HCT116 (cell line): ENCODE results near the gene ARSK. TPM values are rescaled to one million over a fixed set of nuclear protein-coding genes. Genes with fewer than 3 reads are reported as not detected.

ENCODE experiments used
- ATAC-seq: fragments of 200-7000 bp; cut with Tn5 transposase; 2 replicates; pipeline ENCODE4 v1.9.1; 2020; ENCODE audit warnings: mild to moderate bottlenecking, moderate library complexity
- BruUV-seq: library from RNA; stranded (reverse); fragments of 400-500 nt; replicated peaks from 2 replicates; lab custom pipeline; 2021; lab: Mats Ljungman, UMichigan
- CTCF ChIA-PET: fragments of 300-600 bp; sonication (Branson Sonifier 250); formaldehyde crosslinking; loops from one replicate; lab custom pipeline; 2021; ENCODE audit warnings: antibody characterized with exemption; lab: Charles Lee
- POLR2A ChIA-PET: fragments of 300-600, 350-600 bp; sonication (Branson Sonifier 250); formaldehyde crosslinking; loops from one replicate; lab custom pipeline; 2021; ENCODE audit warnings: antibody characterized with exemption; lab: Charles Lee
- RAD21 ChIA-PET, 2 experiments: fragments of 300-600 bp; sonication (Branson Sonifier 250); formaldehyde crosslinking; loops; one replicate each; lab custom pipeline; 2023; ENCODE audit warnings: low total read pairs in 2 of 2; ENCODE audit not compliant: uncharacterized antibody in 2 of 2, unreplicated experiment in 2 of 2, low non-redundant PET in 1 of 2; lab: Charles Lee
- DNase-seq: peaks from one replicate; pipeline ENCODE4 v3.0.0-alpha.2; 2010; ENCODE audit warnings: low read depth, low spot score
- H2AFZ ChIP-seq: fragments of 200-600 bp; shearing (Covaris generic), sonication (generic); 2 replicates; pipeline ENCODE4 v1.6.1; 2017; ENCODE audit warnings: low read depth, mixed run types, mixed read lengths, antibody characterized with exemption, low read length; ENCODE audit not compliant: poor library complexity, severe bottlenecking
- H3K27ac ChIP-seq: 2 replicates; pipeline ENCODE4 v1.5.1; 2012; ENCODE audit warnings: low read depth, low read length
- H3K27me3 ChIP-seq: fragments of 200-600 bp; sonication (generic); 2 replicates; pipeline ENCODE4 v1.6.1; 2016; ENCODE audit warnings: mixed run types, low read length, mixed read lengths; ENCODE audit not compliant: insufficient read depth
- H3K36me3 ChIP-seq, 2 experiments: fragments of 200-500 bp in 1 of 2; fragments of 200-600 bp in 1 of 2; sonication (Bioruptor generic) in 1 of 2; sonication (generic) in 1 of 2; 2 replicates each; pipeline versions ENCODE4 v1.5.1 to v1.6.1; 2014 to 2016; ENCODE audit warnings: low read length in 2 of 2, inconsistent platforms in 1 of 2, mixed read lengths in 1 of 2, mixed run types in 1 of 2; ENCODE audit not compliant: insufficient read depth in 2 of 2, control insufficient read depth in 1 of 2
- H3K4me1 ChIP-seq, 2 experiments: fragments of 200-600 bp in 1 of 2; sonication (generic) in 1 of 2; 2 replicates each; pipeline versions ENCODE4 v1.5.1 to v1.6.1; 2012 to 2017; ENCODE audit warnings: low read length in 2 of 2, inconsistent platforms in 1 of 2, mild to moderate bottlenecking in 1 of 2, mixed read lengths in 1 of 2, mixed run types in 1 of 2, moderate library complexity in 1 of 2; ENCODE audit not compliant: insufficient read depth in 2 of 2, control insufficient read depth in 1 of 2
- H3K4me2 ChIP-seq: fragments of 200-600 bp; sonication (generic); 2 replicates; pipeline ENCODE4 v1.6.1; 2017; ENCODE audit warnings: mixed run types, low read length, mixed read lengths
- H3K4me3 ChIP-seq, 2 experiments: fragments of 200-600 bp in 1 of 2; sonication (generic) in 1 of 2; replicated peaks in 1 of 2; 2 replicates each; pipeline ENCODE4 v1.5.1; 2011 to 2016; ENCODE audit warnings: low read length in 2 of 2, control low read depth in 1 of 2, low read depth in 1 of 2, mild to moderate bottlenecking in 1 of 2, mixed read lengths in 1 of 2, mixed run types in 1 of 2
- H3K79me2 ChIP-seq: fragments of 200-600 bp; sonication (generic); 2 replicates; pipeline ENCODE4 v1.6.1; 2017; ENCODE audit warnings: mild to moderate bottlenecking, mixed run types, low read length, moderate library complexity, mixed read lengths; ENCODE audit not compliant: insufficient read depth
- H3K9ac ChIP-seq: fragments of 200-600 bp; sonication (generic); 2 replicates; pipeline ENCODE4 v1.6.1; 2016; ENCODE audit warnings: low read length, mixed read lengths
- H3K9me2 ChIP-seq: fragments of 200-600 bp; sonication (generic), shearing (Covaris generic); 2 replicates; pipeline ENCODE4 v1.6.1; 2017; ENCODE audit warnings: mixed run types, mild to moderate bottlenecking, moderate library complexity; ENCODE audit not compliant: insufficient read depth
- H3K9me3 ChIP-seq, 2 experiments: fragments of 200-500 bp in 1 of 2; fragments of 200-600 bp in 1 of 2; sonication (Bioruptor generic) in 1 of 2; sonication (generic) in 1 of 2; 2 replicates each; pipeline ENCODE4 v1.6.1; 2014 to 2017; ENCODE audit warnings: low read length in 2 of 2, mixed read lengths in 2 of 2, inconsistent platforms in 1 of 2, low read depth in 1 of 2, mild to moderate bottlenecking in 1 of 2, mixed run types in 1 of 2, moderate library complexity in 1 of 2; ENCODE audit not compliant: control insufficient read depth in 1 of 2, insufficient read depth in 1 of 2
- H4K20me1 ChIP-seq: fragments of 200-600 bp; sonication (generic), shearing (Covaris generic); 2 replicates; pipeline ENCODE4 v1.6.1; 2017; ENCODE audit warnings: mixed run types, mild to moderate bottlenecking, moderate library complexity; ENCODE audit not compliant: insufficient read depth
- CBX3 ChIP-seq: IDR thresholded peaks from 2 replicates; pipeline ENCODE4 v1.6.1; 2012; ENCODE audit warnings: low read depth
- CEBPB ChIP-seq: IDR thresholded peaks from 2 replicates; pipeline ENCODE4 v1.6.1; 2012; ENCODE audit warnings: low read depth
- EGR1 ChIP-seq: IDR thresholded peaks from 2 replicates; pipeline ENCODE4 v1.6.1; 2012; ENCODE audit warnings: low read depth
- ELF1 ChIP-seq: IDR thresholded peaks from 2 replicates; pipeline ENCODE4 v1.6.1; 2012; ENCODE audit warnings: low read depth, borderline replicate concordance
- EZH2phosphoT487 ChIP-seq: fragments of 200-600 bp; IDR thresholded peaks from 2 replicates; pipeline ENCODE4 v1.6.1; 2018; ENCODE audit warnings: antibody characterized with exemption, borderline replicate concordance
- FOSL1 ChIP-seq: IDR thresholded peaks from 2 replicates; pipeline ENCODE4 v1.6.1; 2012; ENCODE audit warnings: low read depth
- JUND ChIP-seq: IDR thresholded peaks from 2 replicates; pipeline ENCODE4 v1.6.1; 2012
- POLR2A ChIP-seq: IDR thresholded peaks from 2 replicates; pipeline ENCODE4 v1.7.0; 2011; ENCODE audit warnings: borderline replicate concordance; ENCODE audit not compliant: insufficient read depth, insufficient read length; ENCODE audit errors: extremely low read depth
- POLR2AphosphoS5 ChIP-seq: IDR thresholded peaks from 2 replicates; pipeline ENCODE4 v1.6.1; 2011; ENCODE audit warnings: mild to moderate bottlenecking, low read depth, low read length, moderate library complexity
- RAD21 ChIP-seq: IDR thresholded peaks from 2 replicates; pipeline ENCODE4 v1.6.1; 2012; ENCODE audit warnings: low read depth, mild to moderate bottlenecking
- SP1 ChIP-seq: IDR thresholded peaks from 2 replicates; pipeline ENCODE4 v1.6.1; 2012; ENCODE audit warnings: low read depth
- SRF ChIP-seq: IDR thresholded peaks from 2 replicates; pipeline ENCODE4 v1.6.1; 2012; ENCODE audit warnings: low read depth
- TCF7L2 ChIP-seq: IDR thresholded peaks from 2 replicates; pipeline ENCODE4 v1.7.0; 2011; ENCODE audit warnings: borderline replicate concordance, inconsistent platforms; ENCODE audit not compliant: insufficient read depth, insufficient read length; ENCODE audit errors: extremely low read depth
- YY1 ChIP-seq: IDR thresholded peaks from 2 replicates; pipeline ENCODE4 v1.6.1; 2011; ENCODE audit warnings: low read length, low read depth, moderate library complexity, mild to moderate bottlenecking; ENCODE audit not compliant: insufficient replicate concordance; ENCODE audit errors: extremely low read depth
- ZFX ChIP-seq: fragments of 450-650 bp; IDR thresholded peaks from 2 replicates; pipeline ENCODE4 v1.6.1; 2017
- intact Hi-C: fragments of 100-400 bp; cut with micrococcal nuclease; formaldehyde crosslinking; loops from 2 replicates; pipeline ENCODE4 v1.10.0; 2022
- total RNA-seq: library from RNA; stranded (reverse); gene quantifications from one replicate; pipeline ENCODE4 v1.2.1, GENCODE V29; 2021; ENCODE audit not compliant: unreplicated experiment
- TF ChIP-seq, protein P1 (sequence below): IDR thresholded peaks from 2 replicates; pipeline ENCODE4 v1.6.1; 2012
- TF ChIP-seq, protein P2 (sequence below): IDR thresholded peaks from 2 replicates; pipeline ENCODE4 v1.6.1; 2011; ENCODE audit warnings: mild to moderate bottlenecking, low read length, moderate library complexity; ENCODE audit not compliant: insufficient replicate concordance; ENCODE audit errors: extremely low read depth
- TF ChIP-seq, protein P3 (sequence below): IDR thresholded peaks from 2 replicates; pipeline ENCODE4 v1.6.1; 2012
- TF ChIP-seq, protein P4 (sequence below): IDR thresholded peaks from 2 replicates; pipeline ENCODE4 v1.6.1; 2012; ENCODE audit warnings: low read depth
- TF ChIP-seq, protein P5 (sequence below), 3 experiments: fragments of 200-600 bp in 1 of 3; sonication (generic) in 1 of 3; IDR thresholded peaks in 2 of 3; conservative IDR thresholded peaks in 1 of 3; 2 replicates each; pipeline ENCODE4 v1.5.1; 2012 to 2017; ENCODE audit warnings: low read depth in 2 of 3, low read length in 2 of 3, antibody characterized with exemption in 1 of 3, borderline replicate concordance in 1 of 3, control low read depth in 1 of 3, mild to moderate bottlenecking in 1 of 3, mixed read lengths in 1 of 3, mixed run types in 1 of 3, moderate library complexity in 1 of 3; ENCODE audit not compliant: insufficient read depth in 1 of 3

Gene ARSK
- total RNA-seq, 1 experiment from 2014 or later: 4.6 TPM

DNA sequence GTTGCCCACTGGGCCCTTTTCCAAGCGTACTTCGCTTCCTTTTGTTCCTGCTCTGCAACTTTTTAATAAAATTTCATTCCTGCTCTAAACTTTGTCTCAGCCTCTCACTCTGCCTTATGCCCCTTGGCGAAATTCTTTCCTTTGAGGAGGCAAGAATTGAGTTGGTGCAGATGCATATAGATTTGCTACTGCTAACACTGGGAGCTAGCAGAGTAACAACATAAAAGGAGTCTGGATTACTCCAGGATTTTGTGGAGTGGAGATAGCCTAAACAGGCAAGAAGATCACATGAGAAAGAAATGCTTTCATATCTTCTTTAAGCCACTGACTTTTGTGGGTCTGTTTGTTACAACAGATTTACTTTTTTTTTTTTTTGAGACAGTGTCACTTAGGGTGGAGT, 78.8 kb downstream of the ARSK start:
- RAD21 ChIA-PET: no interaction called here
- no peak overlapping the region for H3K27ac ChIP-seq
- BruUV-seq: no TSS peak

More for the DNA sequence above, 78.8 kb downstream of the ARSK start:
- TF ChIP-seq TCF7L2: no peak
- TF ChIP-seq, protein P1, sequence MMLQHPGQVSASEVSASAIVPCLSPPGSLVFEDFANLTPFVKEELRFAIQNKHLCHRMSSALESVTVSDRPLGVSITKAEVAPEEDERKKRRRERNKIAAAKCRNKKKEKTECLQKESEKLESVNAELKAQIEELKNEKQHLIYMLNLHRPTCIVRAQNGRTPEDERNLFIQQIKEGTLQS: no peak
- no peak for TF ChIP-seq CBX3
- no peak for TF ChIP-seq YY1
- TF ChIP-seq JUND: no peak
- no peak for TF ChIP-seq POLR2AphosphoS5
- TF ChIP-seq SRF: no peak
- TF ChIP-seq, protein P2, sequence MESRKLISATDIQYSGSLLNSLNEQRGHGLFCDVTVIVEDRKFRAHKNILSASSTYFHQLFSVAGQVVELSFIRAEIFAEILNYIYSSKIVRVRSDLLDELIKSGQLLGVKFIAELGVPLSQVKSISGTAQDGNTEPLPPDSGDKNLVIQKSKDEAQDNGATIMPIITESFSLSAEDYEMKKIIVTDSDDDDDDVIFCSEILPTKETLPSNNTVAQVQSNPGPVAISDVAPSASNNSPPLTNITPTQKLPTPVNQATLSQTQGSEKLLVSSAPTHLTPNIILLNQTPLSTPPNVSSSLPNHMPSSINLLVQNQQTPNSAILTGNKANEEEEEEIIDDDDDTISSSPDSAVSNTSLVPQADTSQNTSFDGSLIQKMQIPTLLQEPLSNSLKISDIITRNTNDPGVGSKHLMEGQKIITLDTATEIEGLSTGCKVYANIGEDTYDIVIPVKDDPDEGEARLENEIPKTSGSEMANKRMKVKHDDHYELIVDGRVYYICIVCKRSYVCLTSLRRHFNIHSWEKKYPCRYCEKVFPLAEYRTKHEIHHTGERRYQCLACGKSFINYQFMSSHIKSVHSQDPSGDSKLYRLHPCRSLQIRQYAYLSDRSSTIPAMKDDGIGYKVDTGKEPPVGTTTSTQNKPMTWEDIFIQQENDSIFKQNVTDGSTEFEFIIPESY: no peak
- TF ChIP-seq, protein P3, sequence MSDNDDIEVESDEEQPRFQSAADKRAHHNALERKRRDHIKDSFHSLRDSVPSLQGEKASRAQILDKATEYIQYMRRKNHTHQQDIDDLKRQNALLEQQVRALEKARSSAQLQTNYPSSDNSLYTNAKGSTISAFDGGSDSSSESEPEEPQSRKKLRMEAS: no peak
- TF ChIP-seq CEBPB: no peak
- no peak for TF ChIP-seq ZFX
- TF ChIP-seq SP1: no peak
- no peak for TF ChIP-seq RAD21
- TF ChIP-seq POLR2A: no peak
- TF ChIP-seq, protein P4, sequence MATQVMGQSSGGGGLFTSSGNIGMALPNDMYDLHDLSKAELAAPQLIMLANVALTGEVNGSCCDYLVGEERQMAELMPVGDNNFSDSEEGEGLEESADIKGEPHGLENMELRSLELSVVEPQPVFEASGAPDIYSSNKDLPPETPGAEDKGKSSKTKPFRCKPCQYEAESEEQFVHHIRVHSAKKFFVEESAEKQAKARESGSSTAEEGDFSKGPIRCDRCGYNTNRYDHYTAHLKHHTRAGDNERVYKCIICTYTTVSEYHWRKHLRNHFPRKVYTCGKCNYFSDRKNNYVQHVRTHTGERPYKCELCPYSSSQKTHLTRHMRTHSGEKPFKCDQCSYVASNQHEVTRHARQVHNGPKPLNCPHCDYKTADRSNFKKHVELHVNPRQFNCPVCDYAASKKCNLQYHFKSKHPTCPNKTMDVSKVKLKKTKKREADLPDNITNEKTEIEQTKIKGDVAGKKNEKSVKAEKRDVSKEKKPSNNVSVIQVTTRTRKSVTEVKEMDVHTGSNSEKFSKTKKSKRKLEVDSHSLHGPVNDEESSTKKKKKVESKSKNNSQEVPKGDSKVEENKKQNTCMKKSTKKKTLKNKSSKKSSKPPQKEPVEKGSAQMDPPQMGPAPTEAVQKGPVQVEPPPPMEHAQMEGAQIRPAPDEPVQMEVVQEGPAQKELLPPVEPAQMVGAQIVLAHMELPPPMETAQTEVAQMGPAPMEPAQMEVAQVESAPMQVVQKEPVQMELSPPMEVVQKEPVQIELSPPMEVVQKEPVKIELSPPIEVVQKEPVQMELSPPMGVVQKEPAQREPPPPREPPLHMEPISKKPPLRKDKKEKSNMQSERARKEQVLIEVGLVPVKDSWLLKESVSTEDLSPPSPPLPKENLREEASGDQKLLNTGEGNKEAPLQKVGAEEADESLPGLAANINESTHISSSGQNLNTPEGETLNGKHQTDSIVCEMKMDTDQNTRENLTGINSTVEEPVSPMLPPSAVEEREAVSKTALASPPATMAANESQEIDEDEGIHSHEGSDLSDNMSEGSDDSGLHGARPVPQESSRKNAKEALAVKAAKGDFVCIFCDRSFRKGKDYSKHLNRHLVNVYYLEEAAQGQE: no peak
- no peak for TF ChIP-seq EZH2phosphoT487
- TF ChIP-seq, protein P5, sequence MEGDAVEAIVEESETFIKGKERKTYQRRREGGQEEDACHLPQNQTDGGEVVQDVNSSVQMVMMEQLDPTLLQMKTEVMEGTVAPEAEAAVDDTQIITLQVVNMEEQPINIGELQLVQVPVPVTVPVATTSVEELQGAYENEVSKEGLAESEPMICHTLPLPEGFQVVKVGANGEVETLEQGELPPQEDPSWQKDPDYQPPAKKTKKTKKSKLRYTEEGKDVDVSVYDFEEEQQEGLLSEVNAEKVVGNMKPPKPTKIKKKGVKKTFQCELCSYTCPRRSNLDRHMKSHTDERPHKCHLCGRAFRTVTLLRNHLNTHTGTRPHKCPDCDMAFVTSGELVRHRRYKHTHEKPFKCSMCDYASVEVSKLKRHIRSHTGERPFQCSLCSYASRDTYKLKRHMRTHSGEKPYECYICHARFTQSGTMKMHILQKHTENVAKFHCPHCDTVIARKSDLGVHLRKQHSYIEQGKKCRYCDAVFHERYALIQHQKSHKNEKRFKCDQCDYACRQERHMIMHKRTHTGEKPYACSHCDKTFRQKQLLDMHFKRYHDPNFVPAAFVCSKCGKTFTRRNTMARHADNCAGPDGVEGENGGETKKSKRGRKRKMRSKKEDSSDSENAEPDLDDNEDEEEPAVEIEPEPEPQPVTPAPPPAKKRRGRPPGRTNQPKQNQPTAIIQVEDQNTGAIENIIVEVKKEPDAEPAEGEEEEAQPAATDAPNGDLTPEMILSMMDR (IDR thresholded peaks at IDR 0.05 in 2 of 3, conservative IDR thresholded peaks at IDR 0.05 in 1 of 3; ENCODE audit: borderline replicate concordance in 1 of 3, insufficient read depth in 1 of 3, low read depth in 2 of 3, low read length in 2 of 3): no peak
- TF ChIP-seq ELF1: no peak
- TF ChIP-seq EGR1: no peak
- no peak for TF ChIP-seq FOSL1
- no peaks in the 10 kb centered on the region for H3K27me3 ChIP-seq
- H3K9me3 ChIP-seq: no peaks in the 10 kb centered on the region
- POLR2A ChIA-PET: interaction anchor here (1.9 kb wide), 1 partner anchor 13 kb away, joined by 5 read pairs; the partner anchor contains the start of gene RFESD
- no peak overlapping the region for H3K4me2 ChIP-seq
- no peak for ATAC-seq
- H3K4me1 ChIP-seq: peaks cover 0 to 10% of the 10 kb centered on the region in 2 experiments; a peak in 2 of 4 replicates
- intact Hi-C loops: no loop called here
- no peaks in the 10 kb centered on the region for H3K79me2 ChIP-seq
- H3K4me3 ChIP-seq: no peak overlapping the region
- CTCF ChIA-PET: no interaction called here
- H3K9me2 ChIP-seq: no peaks in the 10 kb centered on the region
- no peaks in the 10 kb centered on the region for H4K20me1 ChIP-seq
- H3K9ac ChIP-seq: no peak overlapping the region
- no peak overlapping the region for H2AFZ ChIP-seq
- no peak for DNase-seq
- no peaks in the 10 kb centered on the region for H3K36me3 ChIP-seq
